ENCODE results near the gene MLF2.

The MLF2 gene

GRCh38 chr12:6765634-6766581 lies 13.0 kb upstream of the MLF2 start, which contains the start of gene PTMS:
PTMS (plus strand) TSS chr12:6766363; CDS start chr12:6766706, 343 bp downstream.
- TF ChIP-seq POLR2A (IDR thresholded peaks at IDR 0.05; ENCODE audit: low read length) = no peak
- TF ChIP-seq GATA1 (IDR thresholded peaks at IDR 0.05; ENCODE audit: low read depth, low read length) = no peak
- peak; percentile 46 to 68 for DNase-seq

DNA sequence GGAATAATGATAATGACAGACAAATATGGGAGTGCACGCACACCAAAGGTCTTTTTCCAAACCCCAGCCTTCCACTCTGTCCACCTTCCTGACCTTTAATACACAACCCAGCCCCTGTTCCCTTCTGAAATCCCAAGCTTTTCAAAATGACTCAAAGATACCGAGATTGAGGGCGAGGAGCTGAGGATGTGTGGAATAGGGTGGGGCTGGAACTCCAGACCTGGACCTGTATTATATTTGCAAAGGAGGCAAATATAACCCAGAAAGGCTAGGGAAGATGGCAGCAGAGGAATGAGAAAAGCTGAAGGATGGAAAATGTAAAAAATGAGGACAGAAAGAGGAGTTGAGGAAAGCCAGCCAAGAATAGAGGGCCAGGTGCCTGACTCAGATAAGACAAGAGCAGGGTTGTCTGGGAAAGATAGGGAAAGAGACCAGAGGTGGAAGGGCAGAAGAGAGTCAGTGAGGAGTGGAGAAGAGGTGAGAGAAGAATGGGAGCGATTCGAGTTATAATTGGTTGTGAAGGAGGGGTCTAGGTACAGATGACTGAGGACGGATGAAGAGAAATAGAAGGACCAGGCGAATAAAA lies 12.2 kb upstream of the MLF2 start:
- peak; percentile 75 to 77 for DNase-seq
- TF ChIP-seq GATA1 (IDR thresholded peaks at IDR 0.05; ENCODE audit: low read depth, low read length) (peak; percentile 33), POLR2A (IDR thresholded peaks at IDR 0.05; ENCODE audit: low read length) (peak; percentile 39)

DNA sequence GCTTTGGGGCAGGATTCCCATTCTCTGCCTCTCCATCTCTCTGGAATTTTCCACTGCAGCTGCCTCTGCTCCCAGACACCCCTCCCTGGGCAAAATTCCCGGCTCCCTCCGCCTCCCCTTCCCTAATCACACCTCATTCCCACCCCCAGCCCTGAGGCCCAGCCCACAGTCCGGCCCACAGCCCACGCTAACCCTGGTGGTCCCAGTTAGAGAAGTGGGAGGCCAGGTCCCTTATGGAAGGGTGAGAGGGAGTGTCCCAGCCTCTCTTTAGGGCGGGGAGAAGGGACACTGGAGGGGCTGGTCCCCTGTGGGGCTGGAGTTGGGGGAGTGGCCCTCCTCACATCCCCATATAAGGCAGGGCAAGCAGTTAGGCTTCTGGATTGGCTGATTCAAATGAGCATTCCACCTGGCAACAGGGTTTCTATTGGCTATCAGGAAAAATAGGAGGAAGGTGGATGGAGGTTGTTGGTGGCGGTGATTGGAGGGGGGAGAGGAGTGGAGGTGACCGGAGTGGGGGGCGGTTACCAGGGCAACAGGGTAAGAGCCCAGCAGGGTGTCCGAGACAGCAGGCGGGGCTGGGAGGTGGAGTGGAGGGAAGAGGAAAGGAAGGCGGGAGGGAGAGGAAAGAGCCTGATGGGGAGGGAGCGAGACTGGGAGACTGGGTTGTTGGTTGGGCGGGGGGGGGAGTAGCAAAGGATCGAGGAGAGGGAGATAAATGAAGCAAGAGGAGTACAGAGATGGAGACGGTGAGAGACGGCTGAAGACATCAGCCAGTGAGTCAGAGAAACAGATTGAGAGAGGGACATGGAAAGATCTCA lies 11.3 kb upstream of the MLF2 start:
- TF ChIP-seq GATA1 (IDR thresholded peaks at IDR 0.05; ENCODE audit: low read depth, low read length) (no peak), POLR2A (IDR thresholded peaks at IDR 0.05; ENCODE audit: low read length) (no peak)
- peak; percentile 70 to 75 for DNase-seq

DNA sequence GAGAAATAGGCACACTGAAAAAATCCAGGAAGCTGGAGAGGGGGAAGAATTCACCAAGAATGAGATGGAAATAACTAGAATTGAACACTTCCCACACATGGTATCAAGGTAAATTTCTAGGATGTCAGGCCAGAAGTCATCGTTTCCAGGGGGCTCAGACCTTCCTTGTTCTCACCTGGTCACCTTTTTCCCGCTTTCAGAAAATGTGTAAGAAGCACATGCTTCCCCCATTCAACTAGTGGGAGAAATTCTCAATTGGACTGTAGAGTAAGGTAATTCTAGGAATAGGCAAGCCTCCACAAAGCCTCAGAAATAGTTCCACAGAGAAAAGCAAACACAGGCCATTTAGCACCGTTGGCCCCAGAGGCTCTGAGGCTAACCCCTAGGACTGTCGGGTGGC lies 10.4 kb upstream of the MLF2 start:
- no peak for TF ChIP-seq GATA1 (IDR thresholded peaks at IDR 0.05; ENCODE audit: low read depth, low read length)
- no peak for TF ChIP-seq POLR2A (IDR thresholded peaks at IDR 0.05; ENCODE audit: low read length)
- no peak for DNase-seq

DNA sequence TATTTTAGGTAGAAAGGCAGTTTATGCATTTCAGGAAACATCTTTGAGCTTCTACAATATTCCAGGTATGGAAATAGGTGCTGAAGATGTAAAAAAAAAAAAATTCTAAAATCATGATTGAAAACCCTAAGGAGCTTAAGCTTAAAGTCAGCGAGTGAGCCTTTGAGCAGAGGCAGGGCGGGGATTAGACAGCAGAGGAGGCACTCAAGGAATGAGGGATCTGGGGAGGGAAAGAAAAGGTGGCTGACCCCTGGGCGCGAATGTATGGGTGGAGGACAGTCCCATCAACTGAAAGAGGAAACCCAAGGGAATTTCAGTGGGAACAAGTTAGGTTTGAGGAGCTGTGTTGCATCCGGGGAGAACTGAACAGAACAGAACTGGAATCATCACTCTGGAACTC lies 6.8 kb upstream of the MLF2 start:
- DNase-seq = no peak
- TF ChIP-seq GATA1 (IDR thresholded peaks at IDR 0.05; ENCODE audit: low read depth, low read length) (no peak), POLR2A (IDR thresholded peaks at IDR 0.05; ENCODE audit: low read length) (no peak)

- TF ChIP-seq POLR2A (IDR thresholded peaks at IDR 0.05; ENCODE audit: low read length) (no peak), GATA1 (IDR thresholded peaks at IDR 0.05; ENCODE audit: low read depth, low read length) (no peak)
- DNase-seq = no peak
These were observed 5.7 kb upstream of the MLF2 start for GRCh38 chr12:6758506-6759095.

GRCh38 chr12:6757028-6757690 lies 4.2 kb upstream of the MLF2 start:
- no peak for TF ChIP-seq GATA1 (IDR thresholded peaks at IDR 0.05; ENCODE audit: low read depth, low read length)
- no peak for TF ChIP-seq POLR2A (IDR thresholded peaks at IDR 0.05; ENCODE audit: low read length)
- peak; percentile 32 to 43 for DNase-seq

DNA sequence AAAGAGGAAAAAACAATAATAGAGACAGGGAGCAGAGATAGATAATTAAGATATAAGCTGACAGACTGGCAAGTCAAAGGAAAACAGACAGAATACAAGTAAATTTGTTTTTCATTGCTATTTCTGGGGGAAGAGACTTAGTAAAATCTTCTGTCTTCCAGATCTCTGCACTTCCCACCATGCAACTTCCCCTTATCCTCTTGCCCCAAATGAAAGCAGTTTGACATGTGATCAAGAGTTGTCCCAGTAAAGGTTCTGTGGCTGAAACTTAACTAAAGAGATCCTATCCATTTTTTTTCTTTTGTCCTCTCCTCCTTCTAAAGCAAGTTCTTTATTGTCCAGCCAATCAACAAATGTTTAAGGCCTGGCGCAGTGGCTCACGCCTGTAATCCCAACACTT lies 1.5 kb upstream of the MLF2 start:
- no peak for DNase-seq
- TF ChIP-seq POLR2A (IDR thresholded peaks at IDR 0.05; ENCODE audit: low read length) (no peak), GATA1 (IDR thresholded peaks at IDR 0.05; ENCODE audit: low read depth, low read length) (no peak)

DNA sequence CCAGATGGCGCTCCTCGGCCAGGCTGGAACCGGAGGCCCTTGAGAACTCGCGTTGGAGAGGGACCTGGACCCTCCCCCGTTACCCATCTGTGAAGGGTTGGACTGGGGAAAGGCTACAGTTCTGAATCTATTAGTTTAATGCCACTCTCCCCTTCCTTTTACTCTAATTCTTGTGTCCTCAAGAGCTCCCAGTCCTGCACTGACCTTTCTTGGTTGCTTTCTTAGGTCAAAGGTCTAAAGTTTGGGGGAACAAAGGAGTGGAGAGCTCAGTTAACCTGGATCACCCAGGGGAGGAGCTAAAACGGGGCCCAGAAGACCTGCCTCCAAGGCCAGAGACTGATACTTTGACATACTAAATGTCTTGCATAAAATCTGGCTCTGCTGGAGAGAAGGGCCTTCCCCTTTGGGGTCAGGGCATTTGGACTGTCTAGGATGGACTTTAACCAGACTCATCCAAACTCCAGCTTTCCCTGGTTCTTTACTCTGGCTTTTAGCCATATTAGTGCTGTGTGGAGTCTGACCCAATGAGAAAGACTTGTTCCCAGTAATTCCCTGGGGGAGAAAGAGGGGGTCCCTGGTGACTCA lies 923 bp upstream of the MLF2 start:
- DNase-seq = no peak
- TF ChIP-seq POLR2A (IDR thresholded peaks at IDR 0.05; ENCODE audit: low read length) = no peak
- no peak for TF ChIP-seq GATA1 (IDR thresholded peaks at IDR 0.05; ENCODE audit: low read depth, low read length)

DNA sequence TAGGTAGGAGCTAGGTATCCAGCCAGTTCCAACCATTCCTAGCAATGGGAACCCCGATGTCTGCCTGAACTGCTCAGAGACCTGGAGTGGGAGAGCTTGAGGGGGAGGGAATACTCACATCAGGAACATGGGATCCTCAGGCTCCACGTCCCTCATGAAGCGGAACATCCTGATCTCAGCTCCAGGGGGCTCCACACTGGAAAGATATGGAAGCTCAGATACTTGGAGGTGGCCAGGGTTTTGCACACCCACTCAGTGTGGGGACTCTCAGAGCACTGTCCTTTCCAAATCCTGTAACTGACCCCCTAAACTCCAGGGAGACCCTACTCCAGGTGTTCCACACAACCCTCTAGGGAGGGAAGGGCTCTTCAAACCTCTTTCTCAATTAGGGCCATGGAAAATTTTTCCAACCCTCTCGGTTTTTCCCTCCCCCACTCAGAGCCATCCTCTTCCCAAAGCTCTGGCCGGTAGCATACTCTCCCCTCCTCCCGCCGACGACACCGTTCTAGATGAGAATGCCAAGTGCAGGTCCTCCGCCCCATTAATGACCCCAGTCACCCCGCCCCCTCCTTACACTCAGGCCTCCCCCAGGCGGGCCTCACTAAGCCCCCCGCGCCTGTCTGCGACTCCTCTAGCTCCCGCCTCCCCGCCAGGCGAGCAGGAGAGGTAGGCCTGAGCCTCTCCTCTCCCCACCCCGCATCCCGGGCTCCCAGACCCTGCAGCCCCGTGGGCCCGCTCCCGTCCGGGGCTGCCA lies 597 bp downstream of the MLF2 start:
- DNase-seq = peak; percentile 71 to 82
- TF ChIP-seq POLR2A (IDR thresholded peaks at IDR 0.05; ENCODE audit: low read length) (no peak), GATA1 (IDR thresholded peaks at IDR 0.05; ENCODE audit: low read depth, low read length) (no peak)

DNA sequence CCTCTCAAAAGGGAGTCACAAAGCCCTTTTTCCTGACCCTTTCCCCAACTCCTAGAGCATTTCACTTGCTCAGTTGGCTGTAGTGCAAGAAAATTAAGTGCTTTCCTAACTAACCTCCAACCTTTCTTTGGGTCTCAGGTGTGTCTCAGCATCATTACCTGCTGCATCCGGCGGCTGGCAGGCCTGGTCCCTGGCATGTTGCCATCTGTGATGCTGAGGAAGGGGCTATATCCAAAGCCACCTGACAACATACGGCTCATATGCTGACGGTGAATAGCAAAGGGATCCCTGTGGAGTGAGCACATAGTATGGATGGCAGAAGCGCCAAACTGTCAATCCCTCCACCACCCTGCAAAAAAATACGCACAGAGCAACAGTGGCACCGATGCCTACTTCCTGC lies 1.2 kb downstream of the MLF2 start:
- DNase-seq = no peak

GRCh38 chr12:6750506-6750905 lies 2.4 kb downstream of the MLF2 start:
- no peak for TF ChIP-seq GATA1 (IDR thresholded peaks at IDR 0.05; ENCODE audit: low read depth, low read length)
- no peak for DNase-seq

More for the DNA sequence above, 1.2 kb downstream of the MLF2 start:
- TF ChIP-seq GATA1 (IDR thresholded peaks at IDR 0.05; ENCODE audit: low read depth, low read length) = no peak
- TF ChIP-seq POLR2A (IDR thresholded peaks at IDR 0.05; ENCODE audit: low read length) = no peak

Data from erythroblast (primary cell).